Pancreas (tissue), 10 donors: Measurements from ENCODE around the gene ZNF358. TPM values are rescaled to one million over a fixed set of nuclear protein-coding genes. Genes with fewer than 3 reads are reported as not detected.

ENCODE experiments used
- ATAC-seq, 4 donors: fragments of 200-7000 bp; cut with Tn5 transposase; one replicate each; pipeline versions ENCODE4 v1.8.0 to v1.9.1; 2020; ENCODE audit warnings: mild to moderate bottlenecking in 4 of 4, moderate library complexity in 4 of 4
- DNase-seq, 6 donors: peaks; one replicate each; pipeline ENCODE4 v3.0.0-alpha.2; 2020
- FAIRE-seq: peaks from 2 replicates; lab custom pipeline; 2012; peaks lifted over from hg19 to GRCh38; lab: Jason Lieb, UNC
- H3K27ac ChIP-seq, 4 donors: fragments of 200-600 bp; sonication (generic); 1 replicate in 3 of 4; 2 replicates in 1 of 4; pipeline versions ENCODE4 v1.5.0 to v1.8.0; 2020
- H3K27me3 ChIP-seq, 4 donors: fragments of 200-600 bp; one replicate each; pipeline ENCODE4 v1.8.0; 2021
- H3K36me3 ChIP-seq, 3 donors: fragments of 200-600 bp; sonication (generic) in 1 of 3; one replicate each; pipeline versions ENCODE4 v1.5.0 to v1.8.0; 2020 to 2021
- H3K4me1 ChIP-seq, 3 donors: fragments of 200-600 bp; one replicate each; pipeline ENCODE4 v1.8.0; 2021
- H3K4me3 ChIP-seq, 4 donors: fragments of 200-600 bp; sonication (generic) in 2 of 4; one replicate each; pipeline versions ENCODE4 v1.5.0 to v1.8.0; 2020 to 2021
- H3K9me3 ChIP-seq, 4 donors: fragments of 200-600 bp; one replicate each; pipeline ENCODE4 v1.8.0; 2021
- WGBS, 2 donors: extraction: QIAGEN DNeasy Blood & Tissue Kit; methylation state at CpG; one replicate each; pipeline ENCODE4 v1.1.7; 2013; 5-methylcytosine and 5-hydroxymethylcytosine counted together
- intact Hi-C, 3 donors: fragments of 100-400 bp; cut with DNase I; formaldehyde crosslinking; loops; one replicate each; pipeline versions ENCODE4 v1.11.1 to v1.14.2; 2022
- polyA plus RNA-seq, 2 donors: library from polyadenylated mRNA; stranded (reverse); fragments of 200-250 nt; gene quantifications; one replicate each; pipeline ENCODE4 v1.2.3, GENCODE V29; 2013
- total RNA-seq, 6 donors: library from RNA; stranded (reverse); fragmentation: NEBNext Ultra II Directional in 4 of 6; extraction: Animal tissue kit (Norgen Biotek cat#: 25700) in 4 of 6; gene quantifications; one replicate each; pipeline versions ENCODE4 v1.2.1 to v1.2.4, GENCODE V29; 2021 to 2023
- TF ChIP-seq, protein P1 (sequence below), 4 donors: fragments of 200-600 bp; sonication (generic) in 3 of 4; IDR thresholded peaks; one replicate each; pipeline versions ENCODE4 v1.5.0 to v1.8.0; 2021; ENCODE audit warnings: antibody characterized with exemption in 4 of 4
- donor health status: healthy with polysubstance abuse.
- donor health status: DM: no; HTN: no; CAD: no; lungs with moderate emphysema.
- donor health status: DM: no; HTN: no; CAD: no.
- donor health status: control.
- donor health status: control.
- donor health status: Bipolar disorder and iron deficiency.
- donor health status: DM: yes; HTN: yes; CAD: no.
- donor health status: DM: no; HTN: no; CAD: no.
- donor health status: DM: no; HTN: no; CAD: no.
- donor health status: DM: yes; HTN: yes; CAD: no.

Gene ZNF358
- total and polyA plus RNA-seq, 8 donors = 22.6 to 68.8 (median 24.2) TPM

DNA sequence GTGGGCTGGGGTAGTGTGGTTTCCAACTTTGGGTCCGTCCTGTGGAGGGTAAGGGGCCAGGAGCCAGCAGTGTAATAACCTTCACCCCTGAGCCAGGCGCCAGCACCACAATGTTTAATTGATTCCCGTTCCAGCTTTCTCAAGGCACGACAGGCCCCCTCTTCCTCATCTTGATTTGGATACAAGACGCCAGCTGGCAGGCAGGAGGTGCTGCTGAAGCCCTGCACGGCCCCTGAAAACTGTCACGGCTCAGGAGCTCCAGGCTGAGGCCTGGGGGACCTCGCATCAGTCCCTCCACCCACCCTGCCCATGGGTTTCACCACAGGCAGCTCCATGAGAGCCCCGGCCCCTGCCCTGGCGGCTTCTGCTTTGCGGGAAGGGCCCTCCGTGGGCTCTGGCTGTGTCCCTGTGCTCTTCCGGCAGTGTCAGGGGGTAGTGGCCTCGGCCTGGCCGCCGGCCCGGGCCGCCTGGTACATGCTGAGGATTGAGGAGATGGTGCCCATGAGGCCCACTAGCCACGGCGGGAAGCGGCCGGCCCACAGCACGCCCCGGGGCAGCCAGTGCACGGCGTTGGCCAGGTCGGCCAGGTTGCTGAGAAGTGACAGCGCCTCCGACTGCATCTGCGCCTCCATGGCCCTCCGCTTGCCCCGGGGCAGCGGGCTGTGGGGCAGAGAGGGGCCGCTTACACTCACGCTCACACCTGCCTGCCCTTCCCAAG, 39.0 kb upstream of the ZNF358 start:
- Histone ChIP-seq H3K36me3 (no peaks in the 10 kb centered on the region), H3K4me3 (no peak overlapping the region), H3K9me3 (no peaks in the 10 kb centered on the region), H3K27ac (no peak overlapping the region), H3K4me1 (no peaks in the 10 kb centered on the region), H3K27me3 (no peaks in the 10 kb centered on the region)
- TF ChIP-seq, protein P1, sequence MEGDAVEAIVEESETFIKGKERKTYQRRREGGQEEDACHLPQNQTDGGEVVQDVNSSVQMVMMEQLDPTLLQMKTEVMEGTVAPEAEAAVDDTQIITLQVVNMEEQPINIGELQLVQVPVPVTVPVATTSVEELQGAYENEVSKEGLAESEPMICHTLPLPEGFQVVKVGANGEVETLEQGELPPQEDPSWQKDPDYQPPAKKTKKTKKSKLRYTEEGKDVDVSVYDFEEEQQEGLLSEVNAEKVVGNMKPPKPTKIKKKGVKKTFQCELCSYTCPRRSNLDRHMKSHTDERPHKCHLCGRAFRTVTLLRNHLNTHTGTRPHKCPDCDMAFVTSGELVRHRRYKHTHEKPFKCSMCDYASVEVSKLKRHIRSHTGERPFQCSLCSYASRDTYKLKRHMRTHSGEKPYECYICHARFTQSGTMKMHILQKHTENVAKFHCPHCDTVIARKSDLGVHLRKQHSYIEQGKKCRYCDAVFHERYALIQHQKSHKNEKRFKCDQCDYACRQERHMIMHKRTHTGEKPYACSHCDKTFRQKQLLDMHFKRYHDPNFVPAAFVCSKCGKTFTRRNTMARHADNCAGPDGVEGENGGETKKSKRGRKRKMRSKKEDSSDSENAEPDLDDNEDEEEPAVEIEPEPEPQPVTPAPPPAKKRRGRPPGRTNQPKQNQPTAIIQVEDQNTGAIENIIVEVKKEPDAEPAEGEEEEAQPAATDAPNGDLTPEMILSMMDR (IDR thresholded peaks at IDR 0.05) = no peak
- DNase-seq (no peak), FAIRE-seq (no peak), ATAC-seq (peak in 1 of 4 donors; percentile 13)
- intact Hi-C loops = no loop called here
- 89 to 91% methylated on average over 31 to 35 of the region's 35 CpGs for WGBS, 2 donors

DNA sequence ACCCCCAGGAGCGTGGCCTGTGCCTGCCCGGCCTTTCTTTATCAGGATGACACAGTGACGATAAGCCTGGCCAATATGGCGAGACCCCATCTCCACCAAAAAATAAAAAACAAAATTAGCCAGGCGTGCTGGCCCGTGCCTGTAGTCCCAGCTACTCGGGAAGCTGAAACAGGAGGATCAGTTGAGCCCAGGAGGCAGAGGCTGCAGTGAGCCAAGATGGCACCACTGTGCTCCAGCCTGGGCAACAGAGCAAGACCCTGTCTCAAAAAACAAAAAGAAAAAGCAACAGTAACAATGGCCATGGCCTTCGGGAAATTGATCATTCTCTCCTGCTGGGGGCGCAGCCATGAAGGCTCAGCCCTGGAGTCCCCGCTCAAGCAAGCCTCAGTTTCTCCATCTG, 38.1 kb upstream of the ZNF358 start:
- H3K9me3 ChIP-seq = no peaks in the 10 kb centered on the region
- DNase-seq (no peak), ATAC-seq (no peak), FAIRE-seq (no peak)
- 89 to 95% methylated on average over 10 of the region's 10 CpGs for WGBS, 2 donors
- TF ChIP-seq, protein P1 (IDR thresholded peaks at IDR 0.05) = no peak
- no peak overlapping the region for H3K27ac ChIP-seq
- no peaks in the 10 kb centered on the region for H3K27me3 ChIP-seq
- no peak overlapping the region for H3K4me3 ChIP-seq
- no peaks in the 10 kb centered on the region for H3K4me1 ChIP-seq
- H3K36me3 ChIP-seq = no peaks in the 10 kb centered on the region
- intact Hi-C loops = no loop called here

DNA sequence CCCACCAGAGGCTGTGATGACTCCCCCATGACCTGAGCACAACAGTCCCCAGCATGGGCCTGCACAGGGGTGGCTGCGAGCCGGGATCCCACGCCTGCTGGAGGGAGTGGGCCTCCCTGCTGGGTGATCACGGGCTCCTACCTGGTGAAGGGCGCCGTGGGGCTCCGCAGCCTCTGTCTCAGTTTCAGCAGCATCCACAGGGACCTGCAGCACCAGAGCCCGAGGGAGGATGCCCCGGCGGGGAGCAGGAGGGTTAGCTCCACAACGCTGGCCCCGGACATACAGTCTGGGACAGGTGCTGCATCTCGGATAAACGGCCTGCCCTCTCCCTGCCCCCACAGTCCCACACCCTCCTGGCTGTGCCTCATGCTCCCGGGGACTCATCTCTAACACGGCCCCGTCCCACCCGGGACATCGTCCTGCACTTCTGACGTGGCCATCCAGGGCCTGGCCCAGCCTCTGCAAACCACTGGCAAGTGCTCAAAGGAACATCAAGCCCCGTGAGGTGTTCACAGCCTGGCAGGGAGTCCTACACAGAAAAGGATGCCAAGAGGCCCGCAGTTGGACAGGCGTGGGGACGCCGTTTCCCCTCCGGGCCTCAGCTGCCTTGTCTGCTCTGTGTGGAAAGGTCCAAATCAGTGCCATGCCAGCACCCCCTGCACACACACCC, 37.6 kb upstream of the ZNF358 start:
- DNase-seq (no peak), FAIRE-seq (no peak), ATAC-seq (peak in 1 of 4 donors; percentile 16)
- Histone ChIP-seq H3K27me3 (no peaks in the 10 kb centered on the region), H3K36me3 (no peaks in the 10 kb centered on the region), H3K4me1 (no peaks in the 10 kb centered on the region), H3K4me3 (no peak overlapping the region), H3K27ac (no peak overlapping the region), H3K9me3 (no peaks in the 10 kb centered on the region)
- 71 to 84% methylated on average over 24 to 26 of the region's 26 CpGs for WGBS, 2 donors
- intact Hi-C loops = no loop called here
- TF ChIP-seq, protein P1 (IDR thresholded peaks at IDR 0.05) = no peak

- intact Hi-C loops = no loop called here
- WGBS, 2 donors = 87% methylated on average over 9 of the region's 9 CpGs
- TF ChIP-seq, protein P1 (IDR thresholded peaks at IDR 0.05) = no peak
Measured at GRCh38 chr19:7478843-7479227, 37.1 kb upstream of the ZNF358 start.

More at GRCh38 chr19:7478843-7479227, 37.1 kb upstream of the ZNF358 start:
- DNase-seq (no peak), FAIRE-seq (no peak), ATAC-seq (peak in 1 of 4 donors; percentile 4)
- no peak overlapping the region for H3K4me3 ChIP-seq
- H3K27ac ChIP-seq = no peak overlapping the region
- no peaks in the 10 kb centered on the region for H3K36me3 ChIP-seq
- H3K27me3 ChIP-seq = no peaks in the 10 kb centered on the region
- no peaks in the 10 kb centered on the region for H3K4me1 ChIP-seq
- no peaks in the 10 kb centered on the region for H3K9me3 ChIP-seq
